Skeletal muscle cell (primary cell): ENCODE data around the gene PTPRD.
"Not testable (repeated sequence)": the region's sequence is repeated elsewhere in the genome, so short reads cannot be mapped to it uniquely, and the experiment has no call there.

ENCODE experiments used
- DNase-seq: peaks from one replicate; pipeline ENCODE4 v3.0.0-alpha.2; 2010; ENCODE audit warnings: low read depth
- H3K4me3 ChIP-seq: 2 replicates; pipeline ENCODE4 v1.5.1; 2011; ENCODE audit warnings: low read depth, mild to moderate bottlenecking, control low read depth, low read length, moderate library complexity

Gene PTPRD

DNA sequence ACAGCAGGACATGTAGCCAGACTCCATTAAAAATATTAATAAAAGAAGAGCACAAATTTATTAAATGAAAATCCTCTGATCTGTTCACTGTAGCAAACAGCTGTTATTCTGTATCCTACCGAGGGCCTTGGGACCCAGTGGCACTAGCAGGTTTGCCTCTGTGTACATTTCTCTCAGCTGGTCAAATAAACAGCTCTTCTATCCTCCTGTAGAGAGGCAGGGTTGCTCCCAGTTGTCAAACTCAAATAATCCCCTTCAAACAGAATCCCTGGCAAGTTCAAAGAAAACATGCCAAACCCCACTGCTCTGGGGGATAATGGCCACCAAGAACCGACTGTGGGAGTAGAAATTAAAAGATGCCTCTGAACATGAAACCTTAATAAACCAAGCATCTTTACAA is 1551.2 kb downstream of the PTPRD start:
- no peak overlapping the region for H3K4me3 ChIP-seq
- DNase-seq = no peak

DNA sequence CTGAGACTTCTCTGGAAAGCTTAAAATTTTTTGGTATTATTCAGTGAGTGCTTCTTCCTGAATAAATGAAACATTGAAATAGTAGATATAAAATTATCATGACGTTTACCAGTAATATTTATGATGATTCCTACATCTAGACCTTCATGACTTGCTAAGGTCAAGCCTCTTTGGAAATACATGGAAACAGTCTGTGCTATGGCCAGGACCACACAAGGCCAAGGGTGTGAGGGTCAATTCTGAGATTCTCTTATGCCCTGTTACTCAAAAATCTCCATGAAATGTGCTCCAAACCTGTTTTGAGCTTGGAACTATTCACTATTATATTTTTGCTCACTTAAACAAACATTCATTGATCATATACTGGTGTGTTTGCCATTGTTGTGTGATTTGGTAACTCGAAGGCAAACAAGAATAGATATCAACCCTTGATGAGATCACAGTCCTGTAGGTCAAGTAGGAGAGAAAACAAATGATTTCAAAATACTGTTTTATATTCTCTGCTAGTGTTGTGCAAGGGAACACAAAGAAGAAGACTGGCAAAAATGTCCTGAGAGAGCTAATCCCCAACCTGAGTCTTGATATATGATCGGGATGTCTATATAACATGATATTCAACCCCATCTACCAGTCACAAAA is 1558.3 kb downstream of the PTPRD start:
- no peak for DNase-seq
- H3K4me3 ChIP-seq = no peak overlapping the region

DNA sequence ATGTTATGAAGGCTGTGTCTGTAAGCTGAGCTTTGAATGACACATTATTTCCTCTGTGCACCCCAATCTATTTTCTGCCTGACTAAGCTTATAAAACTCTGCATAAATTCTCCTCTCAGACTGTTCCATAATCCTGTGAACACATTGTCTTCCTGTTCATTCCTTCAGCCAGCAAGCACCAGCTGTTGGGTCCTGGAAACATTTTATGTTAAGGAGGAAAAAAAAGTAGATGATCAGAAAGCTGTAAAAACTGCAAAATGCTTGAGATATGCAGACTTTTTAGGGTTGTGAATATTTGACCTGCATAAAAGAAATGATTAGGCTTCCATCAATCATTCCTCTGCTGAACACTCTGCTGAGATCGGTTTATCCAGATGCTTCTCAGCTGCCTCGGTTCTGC is 1567.2 kb downstream of the PTPRD start:
- H3K4me3 ChIP-seq = no peak overlapping the region
- DNase-seq = no peak

DNA sequence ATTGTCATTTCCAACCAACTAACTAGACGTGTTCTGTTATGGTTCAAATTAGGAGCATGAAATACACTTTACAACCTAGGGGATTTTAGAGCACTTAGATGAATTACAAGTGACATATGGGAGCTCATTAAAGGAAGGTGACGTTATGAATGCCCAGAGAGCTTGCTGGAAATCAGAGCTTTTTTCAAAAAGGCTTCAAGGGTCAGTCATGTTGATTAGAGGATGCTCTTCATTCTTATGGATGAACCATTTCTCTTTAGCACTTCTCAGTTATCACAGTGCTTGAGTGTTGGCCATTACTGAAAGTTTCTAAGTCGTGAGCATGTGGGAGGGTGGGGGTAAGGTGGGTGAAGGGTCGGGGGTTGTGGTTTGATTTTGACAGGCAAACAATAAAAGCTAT is 1567.7 kb downstream of the PTPRD start:
- no peak overlapping the region for H3K4me3 ChIP-seq

DNA sequence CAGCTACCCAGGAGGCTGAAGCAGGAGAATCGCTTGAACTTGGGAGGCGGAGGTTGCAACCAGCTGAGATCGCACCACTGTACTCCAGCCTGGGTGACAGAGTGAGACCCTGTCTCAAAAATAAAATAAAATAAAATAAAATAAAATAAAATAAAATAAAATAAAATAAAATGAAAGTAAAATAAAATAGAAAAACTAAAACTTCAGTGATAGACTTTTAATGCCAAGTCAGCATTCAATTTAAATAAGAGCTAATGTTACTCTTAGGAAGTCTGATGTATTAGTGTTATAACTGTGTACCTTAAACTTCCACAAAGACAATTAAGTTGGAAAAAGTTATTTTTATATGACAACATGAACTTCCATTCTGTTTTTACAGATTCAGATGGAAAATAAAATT is 1569.0 kb downstream of the PTPRD start:
- not testable (repeated sequence) for H3K4me3 ChIP-seq, DNase-seq

More for the DNA sequence above, 1567.7 kb downstream of the PTPRD start:
- no peak for DNase-seq

DNA sequence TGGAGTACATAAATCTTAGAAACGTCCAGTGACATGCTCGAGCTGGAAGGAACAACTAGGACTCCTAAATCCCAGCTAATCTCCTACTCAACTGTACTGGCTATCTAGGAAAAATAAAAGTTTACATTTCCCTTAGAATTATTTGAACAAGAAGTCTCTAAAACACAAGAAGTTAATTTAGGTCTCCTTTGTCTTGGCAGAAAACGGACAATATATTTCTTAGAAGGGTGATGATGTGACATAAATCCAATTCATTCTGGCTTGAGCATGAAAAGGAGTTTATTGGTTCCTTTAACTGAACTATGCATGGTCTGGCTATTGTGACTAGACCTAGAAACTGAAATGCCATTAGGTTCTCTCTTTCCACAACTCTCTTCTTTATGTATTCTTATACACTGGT is 1571.0 kb downstream of the PTPRD start:
- H3K4me3 ChIP-seq = no peak overlapping the region
- DNase-seq = no peak

DNA sequence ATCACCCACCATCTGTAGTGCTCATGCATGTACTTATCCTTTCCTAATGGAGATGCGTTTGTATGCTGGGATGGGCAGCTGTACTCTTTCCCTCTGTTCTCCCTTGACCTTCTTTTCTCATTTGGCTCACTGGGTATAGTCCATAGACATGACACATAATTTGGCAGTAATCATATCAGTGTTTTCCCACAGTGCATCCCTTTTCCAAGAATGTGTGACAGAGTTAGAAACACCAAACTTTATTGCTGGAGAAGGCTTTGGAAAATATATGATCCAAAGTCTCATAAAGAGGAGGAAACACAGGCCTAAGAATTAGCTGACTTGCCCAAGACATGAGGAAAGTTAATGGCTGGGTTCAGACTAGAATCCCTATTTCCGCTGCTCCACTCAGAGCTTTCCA is 1579.8 kb downstream of the PTPRD start:
- no peak for DNase-seq
- H3K4me3 ChIP-seq = no peak overlapping the region

DNA sequence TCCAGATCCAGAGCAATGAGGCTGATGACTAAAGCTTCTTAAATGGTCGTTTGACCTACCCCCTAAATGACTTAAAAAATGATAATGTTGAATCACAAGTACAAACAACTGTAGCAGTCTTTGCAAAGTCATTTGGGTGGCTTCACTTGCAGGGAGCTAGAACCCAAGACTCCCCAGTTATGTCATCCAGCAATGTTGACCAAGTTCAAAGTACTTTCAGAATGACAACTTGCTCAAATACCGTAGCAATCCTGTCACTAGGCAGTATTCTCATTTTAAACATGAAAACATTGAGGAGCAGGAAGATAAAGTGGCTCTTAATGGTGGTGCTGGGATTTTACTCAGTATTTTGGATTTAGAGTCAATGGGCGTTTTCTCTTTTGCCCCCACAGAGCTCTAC is 1596.2 kb downstream of the PTPRD start:
- H3K4me3 ChIP-seq = no peak overlapping the region
- DNase-seq = no peak

DNA sequence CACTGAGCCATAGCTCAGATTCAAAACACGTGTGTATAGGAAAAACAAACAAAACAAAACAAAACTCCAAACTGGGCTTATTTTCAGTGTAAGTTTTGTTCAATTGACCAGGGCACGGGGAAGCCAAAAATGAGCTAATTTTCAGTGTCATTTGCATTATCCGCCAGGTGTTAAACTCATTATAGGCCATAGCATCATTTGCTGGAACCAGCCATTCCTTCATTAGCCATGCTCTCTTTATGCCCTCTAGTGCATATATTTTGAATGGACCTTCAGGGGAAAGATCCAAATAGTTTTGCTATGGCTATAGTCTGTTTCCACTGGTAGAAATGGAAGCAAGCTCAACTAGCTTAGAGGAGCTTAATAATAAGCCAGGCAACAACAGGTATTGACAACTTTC is 1608.0 kb downstream of the PTPRD start:
- H3K4me3 ChIP-seq = no peak overlapping the region
- no peak for DNase-seq

DNA sequence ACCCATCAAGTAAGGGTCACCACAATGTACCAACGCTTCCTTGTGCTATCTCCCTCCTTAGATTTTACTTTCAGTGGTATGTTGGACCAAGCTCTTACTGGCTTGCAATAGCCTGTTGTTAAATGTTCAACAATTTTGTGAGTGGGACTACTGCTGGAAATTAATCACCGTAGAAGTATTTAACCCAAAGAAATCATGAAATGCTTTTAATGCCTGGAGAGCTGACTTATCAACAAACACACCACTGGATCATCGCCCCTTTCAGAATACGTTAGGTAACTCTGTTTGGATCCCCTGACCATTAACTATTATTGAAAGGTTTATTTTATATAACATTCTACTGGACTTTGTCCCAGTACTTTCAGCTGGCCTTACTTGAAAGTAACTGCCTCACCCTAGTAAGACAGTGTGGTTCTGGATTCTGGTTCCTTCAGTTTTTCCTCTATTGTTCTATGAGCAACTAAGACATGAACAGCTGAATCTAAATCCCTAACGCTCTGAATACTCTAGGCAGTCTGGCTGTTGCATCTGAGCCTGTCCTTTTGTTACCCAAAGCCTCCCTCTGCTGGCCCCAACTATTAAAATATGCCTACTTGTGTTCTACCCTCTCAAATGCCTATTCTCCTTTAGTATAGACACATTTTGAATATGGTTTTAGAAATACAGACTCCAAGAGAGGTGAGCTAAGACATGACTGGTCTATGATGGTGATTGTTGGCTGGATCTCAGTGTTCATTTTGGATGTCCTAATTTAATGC is 1609.8 kb downstream of the PTPRD start:
- no peak overlapping the region for H3K4me3 ChIP-seq
- no peak for DNase-seq

DNA sequence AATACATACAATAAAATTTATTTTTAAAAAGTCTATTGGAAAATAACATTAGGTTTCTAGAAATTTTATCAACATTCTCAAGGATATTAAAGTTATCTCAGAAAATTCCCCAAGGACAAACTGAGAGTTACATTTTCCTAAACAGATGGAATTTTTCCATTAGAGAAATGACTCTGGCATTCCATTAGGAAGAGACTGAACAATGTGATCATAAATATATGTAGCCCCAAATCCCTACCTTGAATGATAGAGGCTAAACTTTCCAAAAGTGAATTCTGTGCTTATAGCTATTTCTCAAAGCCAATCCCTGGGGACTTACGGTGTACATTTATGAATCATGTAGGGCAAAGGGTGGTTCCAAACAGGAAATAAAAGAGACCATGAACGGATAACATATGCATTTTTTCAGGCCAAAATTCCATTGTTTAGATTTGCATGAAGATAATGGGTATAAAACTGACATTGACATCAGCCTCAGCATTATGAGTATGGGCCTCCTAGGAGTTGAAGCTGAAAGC is 1632.2 kb downstream of the PTPRD start:
- no peak for DNase-seq
- H3K4me3 ChIP-seq = no peak overlapping the region

DNA sequence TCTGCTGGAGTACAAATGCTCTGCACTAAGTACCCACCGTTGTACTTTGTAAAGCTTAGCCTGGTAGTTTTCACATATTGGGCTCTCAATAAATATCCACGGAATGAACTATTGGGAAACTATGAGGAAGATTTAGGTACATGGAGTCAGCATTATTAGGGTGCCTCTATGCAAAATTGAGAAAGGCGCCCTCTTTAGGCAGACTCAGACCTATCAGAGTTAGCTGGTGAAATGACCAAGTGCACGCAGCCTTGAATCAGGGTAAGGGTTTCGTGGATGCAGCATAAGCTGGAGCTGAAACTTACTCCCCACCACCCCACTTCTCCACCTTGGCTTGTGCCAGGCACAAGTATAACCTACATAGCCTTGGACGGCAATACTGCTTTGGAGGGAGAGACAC is 1634.5 kb downstream of the PTPRD start:
- no peak overlapping the region for H3K4me3 ChIP-seq
- DNase-seq = no peak

DNA sequence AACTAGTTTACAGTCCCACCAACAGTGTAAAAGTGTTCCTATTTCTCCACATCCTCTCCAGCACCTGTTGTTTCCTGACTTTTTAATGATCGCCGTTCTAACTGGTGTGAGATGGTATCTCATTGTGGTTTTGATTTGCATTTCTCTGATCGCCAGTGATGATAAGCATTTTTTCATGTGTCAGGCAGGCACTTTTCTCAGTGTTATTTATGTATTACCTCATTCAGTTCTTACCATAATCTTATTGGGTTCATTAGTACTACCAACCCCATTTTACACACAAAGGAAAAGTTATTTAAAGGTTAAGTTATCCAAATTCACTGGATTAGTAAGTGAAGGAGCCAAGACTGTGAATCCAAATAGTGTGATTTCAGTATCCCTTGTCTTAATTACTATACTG is 1644.5 kb downstream of the PTPRD start:
- DNase-seq, H3K4me3 ChIP-seq: not testable (repeated sequence)

DNA sequence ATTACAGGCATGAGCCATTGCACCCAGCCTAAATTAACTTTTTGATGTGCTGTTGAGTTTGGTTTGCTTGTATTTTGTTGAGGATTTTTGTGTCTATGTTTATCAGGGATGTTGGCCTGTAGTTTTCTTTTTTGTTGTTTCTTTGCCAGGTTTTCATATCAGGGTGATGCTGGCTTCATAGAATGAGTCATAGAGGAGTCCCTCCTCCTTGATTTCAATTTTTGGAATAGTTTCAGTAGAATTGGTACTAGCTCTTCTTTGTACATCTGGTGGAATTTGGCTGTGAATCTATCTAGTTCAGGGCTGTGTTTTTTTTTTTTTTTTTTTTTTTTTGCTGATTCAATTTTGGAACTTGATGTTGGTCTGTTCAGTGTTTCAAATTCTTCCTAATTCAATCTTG is 1648.9 kb downstream of the PTPRD start:
- H3K4me3 ChIP-seq = no peak overlapping the region
- no peak for DNase-seq

DNA sequence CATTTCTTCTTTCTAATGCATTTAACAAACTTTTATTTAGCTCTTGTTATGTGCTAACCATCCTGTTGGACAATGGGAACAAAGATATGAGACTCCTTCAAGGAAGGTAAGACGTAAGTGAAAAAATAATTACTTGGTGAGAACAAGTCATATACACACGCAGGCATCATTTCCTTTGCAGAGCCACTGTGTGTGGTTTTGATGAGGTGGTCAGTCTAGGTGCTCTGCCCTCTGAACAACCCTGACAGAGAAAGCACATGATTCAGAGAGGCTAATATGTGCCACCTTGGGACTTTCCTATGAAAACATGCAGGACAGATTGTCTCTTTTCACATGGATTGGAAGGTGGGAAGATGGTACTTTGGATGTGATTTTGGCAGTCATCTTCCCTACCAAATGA is 1650.7 kb downstream of the PTPRD start:
- no peak for DNase-seq
- H3K4me3 ChIP-seq = no peak overlapping the region

DNA sequence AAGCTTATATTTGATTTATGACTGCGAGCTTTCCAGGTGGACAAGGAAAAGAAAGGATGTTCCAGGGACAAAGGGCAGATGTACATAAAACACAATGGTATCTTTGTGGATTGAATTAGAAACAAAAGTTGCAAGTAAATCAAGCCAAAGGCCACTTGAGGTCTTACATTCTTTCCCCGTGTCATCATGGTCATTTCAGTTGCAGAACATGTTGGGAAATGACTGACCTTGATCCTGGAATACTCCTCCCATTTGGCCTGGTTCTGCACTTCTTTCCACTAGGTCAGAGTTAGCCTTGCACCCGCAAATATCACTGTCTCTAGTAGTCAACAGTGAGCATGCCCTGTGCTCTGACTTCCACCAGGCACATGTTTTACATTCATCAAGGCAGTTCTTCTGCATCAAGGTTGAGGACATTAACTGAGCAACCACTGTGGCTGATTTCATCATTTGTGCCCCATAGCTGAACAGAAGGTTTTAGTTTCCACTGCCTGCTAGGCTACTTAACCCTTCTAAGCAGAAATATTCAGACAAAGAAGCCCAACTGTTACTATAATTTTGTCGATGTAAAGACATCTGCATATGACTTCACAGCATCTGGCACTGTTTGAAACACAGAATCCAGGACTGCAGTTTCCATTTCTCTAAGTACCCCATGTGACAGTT is 1651.5 kb downstream of the PTPRD start:
- peak; percentile 18 for DNase-seq
- no peak overlapping the region for H3K4me3 ChIP-seq

DNA sequence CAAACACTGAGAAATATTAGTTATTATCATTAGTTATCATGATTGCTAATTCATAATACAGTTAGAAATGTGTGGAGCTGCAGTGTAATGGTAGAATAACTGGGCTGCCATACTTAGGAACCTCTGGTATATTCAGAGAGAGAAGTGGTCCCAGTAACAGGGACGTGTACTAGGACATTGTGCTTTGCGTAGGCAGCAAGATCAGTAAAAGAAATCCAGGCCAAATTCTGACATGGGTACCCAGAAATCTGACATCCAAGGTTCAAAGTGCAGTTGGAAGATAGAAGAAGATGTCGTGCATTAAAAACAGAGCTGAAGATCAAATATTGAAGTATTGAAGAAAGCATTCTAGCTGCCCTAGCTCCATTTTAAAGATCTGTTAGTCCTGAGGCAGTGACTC is 1652.5 kb downstream of the PTPRD start:
- DNase-seq = no peak
- H3K4me3 ChIP-seq = no peak overlapping the region

DNA sequence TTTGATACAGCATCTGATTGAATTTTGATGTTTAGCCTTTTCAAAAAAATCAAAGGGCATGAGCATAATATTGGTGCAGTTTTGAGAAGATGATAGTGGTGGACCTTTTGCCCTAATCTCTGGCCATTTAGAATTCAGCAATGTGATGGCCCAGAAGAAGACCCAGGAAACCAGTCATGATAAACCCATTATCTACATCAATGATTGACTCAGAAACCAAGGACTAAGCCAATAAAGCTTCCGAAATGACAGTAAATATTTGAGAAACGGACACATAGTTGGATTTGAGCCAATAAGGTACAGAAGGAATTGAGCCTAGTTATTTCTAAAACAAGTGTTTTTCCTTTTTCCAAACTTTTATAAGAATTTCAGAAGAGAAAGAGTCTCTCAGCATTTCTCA is 1654.4 kb downstream of the PTPRD start:
- H3K4me3 ChIP-seq = no peak overlapping the region
- DNase-seq = no peak

DNA sequence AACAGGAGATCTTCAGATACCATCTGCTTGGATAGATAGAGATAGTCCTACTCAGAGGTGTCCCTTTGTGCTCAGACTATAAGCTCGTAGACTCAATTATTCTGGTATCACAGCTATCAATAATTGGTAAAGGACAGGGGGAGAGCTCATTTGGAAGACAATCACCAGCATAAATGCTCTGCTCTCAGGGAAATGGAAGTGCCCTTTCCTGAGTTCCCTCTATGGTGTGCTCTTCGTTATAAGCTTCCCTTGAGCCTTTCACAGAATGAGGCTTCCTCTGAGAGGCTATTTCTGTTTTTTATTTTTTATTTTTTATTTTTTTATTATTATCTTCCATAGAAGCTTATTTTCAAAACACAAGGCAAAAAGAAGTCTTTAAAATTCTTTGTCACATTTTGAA is 1657.5 kb downstream of the PTPRD start:
- H3K4me3 ChIP-seq = no peak overlapping the region
- no peak for DNase-seq

DNA sequence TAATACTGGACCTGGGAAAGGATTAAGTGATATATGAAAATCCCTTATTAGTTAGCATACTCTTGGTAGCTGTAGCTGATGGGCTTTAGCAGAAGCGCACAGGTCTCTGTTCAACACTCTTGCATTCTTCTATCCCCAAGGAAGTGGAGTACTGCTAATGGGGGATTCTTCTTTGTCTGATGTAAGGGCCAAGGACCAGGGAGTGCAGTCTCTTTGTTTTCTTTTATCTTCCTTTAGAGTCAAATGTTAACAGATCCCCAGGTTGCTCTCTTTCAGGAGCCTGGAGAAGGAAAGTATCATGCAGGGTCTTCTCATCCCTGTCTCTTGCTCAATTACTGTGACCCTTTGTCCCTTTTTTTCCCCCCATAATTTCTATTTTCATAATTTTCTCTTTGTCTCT is 1666.3 kb downstream of the PTPRD start:
- no peak overlapping the region for H3K4me3 ChIP-seq
- no peak for DNase-seq

DNA sequence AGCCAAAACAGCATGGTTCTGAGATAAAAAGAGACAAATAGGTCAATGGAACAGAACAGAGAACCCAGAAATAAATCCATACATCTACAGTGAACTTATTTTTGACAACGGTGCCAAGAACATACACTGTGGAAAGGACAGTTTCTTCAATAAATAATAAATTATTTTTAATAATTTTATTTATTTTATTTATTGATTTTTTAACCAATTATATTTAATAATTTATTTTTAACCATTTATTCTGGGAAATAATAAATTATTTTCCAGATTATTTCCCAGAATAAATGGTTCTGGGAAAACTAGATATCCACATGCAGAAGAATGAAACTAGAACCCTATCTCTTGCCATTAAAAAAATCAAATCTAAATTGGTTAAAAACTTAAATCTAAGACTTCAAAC is 1669.4 kb downstream of the PTPRD start:
- no peak for DNase-seq
- H3K4me3 ChIP-seq = no peak overlapping the region
